ENCODE measurements around the gene CDH26. TPM values are rescaled to one million over a fixed set of nuclear protein-coding genes. Genes with fewer than 3 reads are reported as not detected.

The CDH26 gene
- total and polyA plus RNA-seq, 10 of the 15 experiments (the other 5 are each of a cell fraction or from before 2014, with no cell fraction given), result 0.03 to 0.19 (median 0.08) TPM; not detected in 4

DNA sequence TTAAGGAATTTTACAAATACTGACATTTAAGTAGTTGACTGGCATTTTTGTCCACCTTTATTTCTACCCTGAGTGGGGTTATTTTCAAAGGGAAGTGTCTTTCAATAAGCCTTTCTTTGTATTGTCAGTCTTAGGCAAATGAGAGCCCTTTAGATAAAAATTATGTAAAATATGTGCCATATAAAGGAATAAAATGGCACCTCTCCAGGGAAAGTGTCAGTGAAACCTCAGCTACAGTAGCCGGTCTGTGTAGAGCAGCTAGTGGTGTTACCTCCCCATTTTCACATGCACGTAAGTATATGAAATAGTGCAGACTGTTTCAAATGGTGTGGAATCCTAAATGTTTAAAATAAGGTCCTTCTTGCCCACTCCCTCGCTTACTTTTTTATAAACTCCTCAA lies 13.0 kb upstream of the CDH26 start:
- H3K4me3 ChIP-seq, result no peak overlapping the region
- H3K4me2 ChIP-seq (ENCODE audit: control insufficient read depth, insufficient read depth), result no peak overlapping the region
- no peak overlapping the region for H2AFZ ChIP-seq (ENCODE audit: control insufficient read depth, low read depth, low read length)
- H3K27me3 ChIP-seq (replicated peaks in 1 of 2; ENCODE audit: control insufficient read depth in 2 of 2, insufficient read depth in 2 of 2, low read length in 1 of 2), result no peaks in the 10 kb centered on the region
- intact Hi-C loops (cut with micrococcal nuclease; ENCODE audit: unreplicated experiment) (loop anchor here (10.0 kb wide), 1 partner anchor 110 kb away; no protein-coding TSS in a partner anchor), in situ Hi-C loops (cut with MboI) (no loop called here)
- TF ChIP-seq GABPA (IDR thresholded peaks at IDR 0.05; ENCODE audit: low read depth) (no peak), SP1 (IDR thresholded peaks at IDR 0.05; ENCODE audit: low read depth, low read length) (no peak), RAD51 (IDR thresholded peaks at IDR 0.05) (no peak), TCF7 (IDR thresholded peaks at IDR 0.05; ENCODE audit: borderline replicate concordance) (no peak), ZNF24 (IDR thresholded peaks at IDR 0.05) (no peak), ZNF384 (IDR thresholded peaks at IDR 0.05; ENCODE audit: borderline replicate concordance, low read depth, low read length) (no peak), POLR2A (IDR thresholded peaks at IDR 0.05; ENCODE audit: low read depth, low read length) (no peak), PML (IDR thresholded peaks at IDR 0.05; ENCODE audit: low read length) (no peak), KAT2A (conservative IDR thresholded peaks at IDR 0.05; ENCODE audit: control insufficient read depth, low read depth, low read length) (no peak), TCF12 (IDR thresholded peaks at IDR 0.05; ENCODE audit: low read depth, low read length) (no peak), ZZZ3 (IDR thresholded peaks at IDR 0.05; ENCODE audit: control insufficient read depth, insufficient read length, low read depth) (no peak), TCF3 (IDR thresholded peaks at IDR 0.05; ENCODE audit: borderline replicate concordance, insufficient read depth, low read depth, low read length) (no peak), YBX1 (IDR thresholded peaks at IDR 0.05) (no peak), KLF5 (IDR thresholded peaks at IDR 0.05; ENCODE audit: partially characterized antibody) (no peak), SIX5 (IDR thresholded peaks at IDR 0.05; ENCODE audit: low read depth, low read length, severe bottlenecking) (no peak)
- no peak for ATAC-seq
- H3K4me1 ChIP-seq (ENCODE audit: control insufficient read depth, insufficient read depth, low read length), result peaks cover 6% of the 10 kb centered on the region
- FAIRE-seq, result no peak
- no peaks in the 10 kb centered on the region for H4K20me1 ChIP-seq (ENCODE audit: control insufficient read depth, insufficient read depth)
- ChIA-PET RAD21 (ENCODE audit: unreplicated experiment) (interaction anchor here (1.2 kb wide), 1 partner anchor 9 kb away, joined by 3 read pairs; no protein-coding TSS in a partner anchor), CTCF (interaction anchor here (12.8 kb wide), 1 partner anchor 8 kb away, joined by 173 read pairs; the partner anchor contains the start of genes FAM217B, PPP1R3D and SYCP2), SMC1A (ENCODE audit: uncharacterized antibody, unreplicated experiment) (interaction anchor here (0.7 kb wide), 1 partner anchor 11 kb away, joined by 4 read pairs; no protein-coding TSS in a partner anchor), POLR2A (interaction anchor here (1.5 kb wide), 1 partner anchor 10 kb away, joined by 3 read pairs; no protein-coding TSS in a partner anchor)
- no peak overlapping the region for H3K27ac ChIP-seq (ENCODE audit: control insufficient read depth, insufficient read depth)
- no TSS peak for BruUV-seq (replicated peaks)
- no peak for DNase-seq (ENCODE audit: low read depth, low spot score)
- WGBS (ENCODE audit: insufficient coverage, insufficient replicate concordance, low lambda C conversion rate, missing lambda C conversion rate), result 83% methylated on average over 3 of the region's 3 CpGs
- peaks cover 8% of the 10 kb centered on the region; the same call in 1 of the 2 replicates for H3K79me2 ChIP-seq (ENCODE audit: control insufficient read depth, insufficient read depth, low read length)
- H3K9ac ChIP-seq (ENCODE audit: control insufficient read depth, insufficient read depth, low read length), result no peak overlapping the region
- H3K9me3 ChIP-seq (replicated peaks; ENCODE audit: control insufficient read depth, insufficient read depth, low read length), result no peaks in the 10 kb centered on the region
- H3K36me3 ChIP-seq (ENCODE audit: control insufficient read depth in 2 of 2, insufficient read depth in 2 of 2, low read length in 1 of 2), result peaks cover 0 to 1% of the 10 kb centered on the region in 2 experiments; a peak in 1 of 4 replicates
